ENCODE measurements around the gene QKI. TPM values are rescaled to one million over a fixed set of nuclear protein-coding genes. Genes with fewer than 3 reads are reported as not detected.

QKI gene
- total and polyA plus RNA-seq, 2 of the 8 experiments (the other 6 are each of a cell fraction or from before 2014, with no cell fraction given), result 181 to 183 TPM

DNA sequence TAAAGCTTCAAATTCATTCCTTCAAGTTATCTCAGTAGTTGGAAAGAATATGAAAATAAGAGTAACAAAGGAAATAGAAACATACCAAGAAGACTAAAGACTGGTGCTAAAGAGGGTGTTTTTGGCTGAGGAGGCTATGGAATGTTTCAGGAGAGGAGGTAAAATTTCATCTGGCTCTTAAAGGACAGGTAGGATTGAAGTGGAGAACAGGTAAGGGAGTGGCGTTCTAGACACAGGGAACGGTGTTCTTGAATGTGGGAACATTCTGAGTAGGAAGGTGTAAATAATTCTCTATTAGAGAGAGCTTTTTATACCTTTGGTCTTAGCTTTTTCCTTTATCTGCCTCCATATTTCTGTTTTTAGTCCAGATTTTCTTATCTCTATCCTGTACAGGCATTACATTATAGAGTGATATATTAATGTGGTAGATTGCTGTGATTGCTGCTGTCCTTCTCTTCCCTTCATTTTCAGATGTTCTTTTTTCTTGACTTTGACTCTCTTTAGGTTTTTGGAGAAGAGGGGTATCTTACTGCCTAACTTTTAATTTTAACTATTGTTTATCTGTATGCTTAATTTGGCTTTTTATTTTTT lies 15.4 kb downstream of the QKI start (continued):
- TF ChIP-seq, protein P1, sequence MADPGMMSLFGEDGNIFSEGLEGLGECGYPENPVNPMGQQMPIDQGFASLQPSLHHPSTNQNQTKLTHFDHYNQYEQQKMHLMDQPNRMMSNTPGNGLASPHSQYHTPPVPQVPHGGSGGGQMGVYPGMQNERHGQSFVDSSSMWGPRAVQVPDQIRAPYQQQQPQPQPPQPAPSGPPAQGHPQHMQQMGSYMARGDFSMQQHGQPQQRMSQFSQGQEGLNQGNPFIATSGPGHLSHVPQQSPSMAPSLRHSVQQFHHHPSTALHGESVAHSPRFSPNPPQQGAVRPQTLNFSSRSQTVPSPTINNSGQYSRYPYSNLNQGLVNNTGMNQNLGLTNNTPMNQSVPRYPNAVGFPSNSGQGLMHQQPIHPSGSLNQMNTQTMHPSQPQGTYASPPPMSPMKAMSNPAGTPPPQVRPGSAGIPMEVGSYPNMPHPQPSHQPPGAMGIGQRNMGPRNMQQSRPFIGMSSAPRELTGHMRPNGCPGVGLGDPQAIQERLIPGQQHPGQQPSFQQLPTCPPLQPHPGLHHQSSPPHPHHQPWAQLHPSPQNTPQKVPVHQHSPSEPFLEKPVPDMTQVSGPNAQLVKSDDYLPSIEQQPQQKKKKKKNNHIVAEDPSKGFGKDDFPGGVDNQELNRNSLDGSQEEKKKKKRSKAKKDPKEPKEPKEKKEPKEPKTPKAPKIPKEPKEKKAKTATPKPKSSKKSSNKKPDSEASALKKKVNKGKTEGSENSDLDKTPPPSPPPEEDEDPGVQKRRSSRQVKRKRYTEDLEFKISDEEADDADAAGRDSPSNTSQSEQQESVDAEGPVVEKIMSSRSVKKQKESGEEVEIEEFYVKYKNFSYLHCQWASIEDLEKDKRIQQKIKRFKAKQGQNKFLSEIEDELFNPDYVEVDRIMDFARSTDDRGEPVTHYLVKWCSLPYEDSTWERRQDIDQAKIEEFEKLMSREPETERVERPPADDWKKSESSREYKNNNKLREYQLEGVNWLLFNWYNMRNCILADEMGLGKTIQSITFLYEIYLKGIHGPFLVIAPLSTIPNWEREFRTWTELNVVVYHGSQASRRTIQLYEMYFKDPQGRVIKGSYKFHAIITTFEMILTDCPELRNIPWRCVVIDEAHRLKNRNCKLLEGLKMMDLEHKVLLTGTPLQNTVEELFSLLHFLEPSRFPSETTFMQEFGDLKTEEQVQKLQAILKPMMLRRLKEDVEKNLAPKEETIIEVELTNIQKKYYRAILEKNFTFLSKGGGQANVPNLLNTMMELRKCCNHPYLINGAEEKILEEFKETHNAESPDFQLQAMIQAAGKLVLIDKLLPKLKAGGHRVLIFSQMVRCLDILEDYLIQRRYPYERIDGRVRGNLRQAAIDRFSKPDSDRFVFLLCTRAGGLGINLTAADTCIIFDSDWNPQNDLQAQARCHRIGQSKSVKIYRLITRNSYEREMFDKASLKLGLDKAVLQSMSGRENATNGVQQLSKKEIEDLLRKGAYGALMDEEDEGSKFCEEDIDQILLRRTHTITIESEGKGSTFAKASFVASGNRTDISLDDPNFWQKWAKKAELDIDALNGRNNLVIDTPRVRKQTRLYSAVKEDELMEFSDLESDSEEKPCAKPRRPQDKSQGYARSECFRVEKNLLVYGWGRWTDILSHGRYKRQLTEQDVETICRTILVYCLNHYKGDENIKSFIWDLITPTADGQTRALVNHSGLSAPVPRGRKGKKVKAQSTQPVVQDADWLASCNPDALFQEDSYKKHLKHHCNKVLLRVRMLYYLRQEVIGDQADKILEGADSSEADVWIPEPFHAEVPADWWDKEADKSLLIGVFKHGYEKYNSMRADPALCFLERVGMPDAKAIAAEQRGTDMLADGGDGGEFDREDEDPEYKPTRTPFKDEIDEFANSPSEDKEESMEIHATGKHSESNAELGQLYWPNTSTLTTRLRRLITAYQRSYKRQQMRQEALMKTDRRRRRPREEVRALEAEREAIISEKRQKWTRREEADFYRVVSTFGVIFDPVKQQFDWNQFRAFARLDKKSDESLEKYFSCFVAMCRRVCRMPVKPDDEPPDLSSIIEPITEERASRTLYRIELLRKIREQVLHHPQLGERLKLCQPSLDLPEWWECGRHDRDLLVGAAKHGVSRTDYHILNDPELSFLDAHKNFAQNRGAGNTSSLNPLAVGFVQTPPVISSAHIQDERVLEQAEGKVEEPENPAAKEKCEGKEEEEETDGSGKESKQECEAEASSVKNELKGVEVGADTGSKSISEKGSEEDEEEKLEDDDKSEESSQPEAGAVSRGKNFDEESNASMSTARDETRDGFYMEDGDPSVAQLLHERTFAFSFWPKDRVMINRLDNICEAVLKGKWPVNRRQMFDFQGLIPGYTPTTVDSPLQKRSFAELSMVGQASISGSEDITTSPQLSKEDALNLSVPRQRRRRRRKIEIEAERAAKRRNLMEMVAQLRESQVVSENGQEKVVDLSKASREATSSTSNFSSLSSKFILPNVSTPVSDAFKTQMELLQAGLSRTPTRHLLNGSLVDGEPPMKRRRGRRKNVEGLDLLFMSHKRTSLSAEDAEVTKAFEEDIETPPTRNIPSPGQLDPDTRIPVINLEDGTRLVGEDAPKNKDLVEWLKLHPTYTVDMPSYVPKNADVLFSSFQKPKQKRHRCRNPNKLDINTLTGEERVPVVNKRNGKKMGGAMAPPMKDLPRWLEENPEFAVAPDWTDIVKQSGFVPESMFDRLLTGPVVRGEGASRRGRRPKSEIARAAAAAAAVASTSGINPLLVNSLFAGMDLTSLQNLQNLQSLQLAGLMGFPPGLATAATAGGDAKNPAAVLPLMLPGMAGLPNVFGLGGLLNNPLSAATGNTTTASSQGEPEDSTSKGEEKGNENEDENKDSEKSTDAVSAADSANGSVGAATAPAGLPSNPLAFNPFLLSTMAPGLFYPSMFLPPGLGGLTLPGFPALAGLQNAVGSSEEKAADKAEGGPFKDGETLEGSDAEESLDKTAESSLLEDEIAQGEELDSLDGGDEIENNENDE (IDR thresholded peaks at IDR 0.05; ENCODE audit: insufficient replicate concordance, low read length), result no peak
- TF ChIP-seq NRF1 (IDR thresholded peaks at IDR 0.05; ENCODE audit: low read depth, low read length), result no peak
- TF ChIP-seq SP4 (IDR thresholded peaks at IDR 0.05; ENCODE audit: low read length), result no peak
- no peak for TF ChIP-seq NANOG (IDR thresholded peaks at IDR 0.05; ENCODE audit: insufficient read depth, low read depth, low read length, poor library complexity, severe bottlenecking)
- no peak for TF ChIP-seq SP1 (IDR thresholded peaks at IDR 0.05; ENCODE audit: low read depth, low read length)
- TF ChIP-seq TEAD4 (IDR thresholded peaks at IDR 0.05; ENCODE audit: low read depth, low read length), result no peak
- TF ChIP-seq EGR1 (IDR thresholded peaks at IDR 0.05; ENCODE audit: borderline replicate concordance, low read depth, low read length), result no peak
- TF ChIP-seq JUN (IDR thresholded peaks at IDR 0.05; ENCODE audit: low read depth, low read length), result no peak
